ENCODE results near the gene GPBP1L1.

GPBP1L1 gene

DNA sequence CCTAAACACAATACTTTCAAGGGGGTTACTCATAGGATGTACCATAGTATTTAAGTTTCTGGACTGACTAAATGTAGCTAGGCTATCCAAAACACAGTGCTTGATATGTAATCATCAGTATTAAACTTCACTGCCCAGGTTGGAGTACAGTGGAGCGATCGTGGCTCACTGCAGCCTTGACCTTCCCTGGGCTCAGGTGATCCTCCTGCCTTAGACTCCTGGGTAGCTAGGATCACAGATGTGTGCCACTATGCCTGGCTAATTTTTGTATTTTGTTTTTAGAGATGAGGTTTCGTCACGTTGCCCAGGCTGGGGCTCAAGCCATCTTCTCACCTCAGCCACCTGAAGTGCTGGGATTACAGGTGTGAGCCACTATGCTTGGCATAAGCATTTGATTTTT lies 91.9 kb downstream of the GPBP1L1 start:
- H3K27ac Mint-ChIP-seq = no peak overlapping the region
- peaks cover 30% of the 10 kb centered on the region for H3K4me1 Mint-ChIP-seq
- DNase-seq (no peak), ATAC-seq (no peak)
- no peaks in the 10 kb centered on the region for H3K9me3 Mint-ChIP-seq
- no peaks in the 10 kb centered on the region for H3K27me3 Mint-ChIP-seq
- no peak overlapping the region for H3K4me3 Mint-ChIP-seq

DNA sequence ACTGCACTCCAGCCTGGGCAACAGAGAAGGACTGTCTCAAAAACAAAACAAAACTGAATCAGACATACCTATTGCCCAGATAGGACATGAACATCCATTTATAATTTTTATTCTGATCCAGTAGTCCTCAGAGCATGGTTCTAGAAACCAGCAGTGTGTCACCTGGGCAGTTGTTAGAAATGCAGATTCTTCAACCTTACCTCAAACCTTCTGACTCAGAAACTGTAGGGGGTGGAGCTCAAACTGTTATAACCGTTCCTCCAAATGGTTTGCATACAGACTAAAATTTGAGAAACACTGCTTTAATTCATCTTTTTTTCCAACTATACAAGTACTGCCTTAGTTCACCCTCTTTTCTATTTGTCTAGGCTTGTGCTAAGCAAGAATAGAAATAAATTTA lies 96.5 kb downstream of the GPBP1L1 start:
- Mint-ChIP-seq H3K27ac (no peak overlapping the region), H3K9me3 (no peaks in the 10 kb centered on the region), H3K4me3 (peak overlapping the region in 1 of 2 donors; percentile 24), H3K4me1 (peaks cover 52% of the 10 kb centered on the region), H3K27me3 (no peaks in the 10 kb centered on the region)
- no peak for ATAC-seq
- no peak for DNase-seq

- Mint-ChIP-seq H3K9me3 (no peaks in the 10 kb centered on the region), H3K27ac (peak overlapping the region in 1 of 2 donors; percentile 97), H3K4me3 (peak overlapping the region; percentile 90 to 99), H3K4me1 (peaks cover 56% of the 10 kb centered on the region), H3K27me3 (no peaks in the 10 kb centered on the region)
- ATAC-seq (no peak), DNase-seq (no peak)
Observed at GRCh38 chr1:45586769-45587168, 99.6 kb downstream of the GPBP1L1 start.

DNA sequence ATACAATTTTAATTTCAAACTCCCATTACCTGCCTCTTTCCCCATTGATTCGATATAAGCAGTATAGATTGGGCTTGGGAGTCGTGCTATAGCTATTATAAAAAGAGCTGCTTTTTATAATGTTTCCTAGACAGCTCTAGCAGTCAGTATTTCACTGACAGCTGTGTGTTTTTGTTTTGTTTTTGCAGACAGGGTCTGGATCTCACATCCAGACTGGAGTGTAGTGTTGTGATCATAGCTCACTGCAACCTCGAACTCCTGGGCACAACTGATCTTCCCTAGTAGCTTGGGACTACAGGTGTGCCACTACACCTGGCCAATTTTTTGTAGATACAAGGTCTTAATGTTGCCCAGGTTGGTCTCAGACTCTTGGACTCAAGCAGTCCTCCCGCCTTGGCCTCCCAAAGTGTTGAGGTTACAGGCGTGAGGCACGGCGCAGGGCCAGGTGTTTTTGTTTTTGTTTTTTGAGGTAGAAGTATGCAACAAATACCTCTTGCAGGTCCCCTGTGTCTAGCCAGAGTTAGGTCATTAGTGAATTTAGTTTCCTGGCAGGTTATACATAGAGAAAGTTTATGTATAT lies 100.7 kb downstream of the GPBP1L1 start:
- H3K4me1 Mint-ChIP-seq = peaks cover 56% of the 10 kb centered on the region

DNA sequence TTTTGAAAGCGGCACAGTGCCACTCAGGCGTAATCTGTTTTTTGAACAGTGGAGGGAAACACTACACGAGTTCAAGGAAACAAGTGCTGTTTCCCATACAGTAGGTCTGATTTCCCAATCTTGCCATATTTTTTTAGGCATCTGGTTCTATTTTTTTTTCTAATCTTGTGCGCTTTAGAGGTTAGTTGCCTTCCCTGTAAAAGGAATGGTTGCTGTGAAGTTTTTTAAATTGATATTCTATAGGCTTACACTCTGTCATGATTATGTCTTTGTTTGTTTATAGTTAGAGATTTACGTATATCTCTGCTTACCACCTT lies 101.3 kb downstream of the GPBP1L1 start:
- ATAC-seq (no peak), DNase-seq (no peak)
- Mint-ChIP-seq H3K4me1 (peaks cover 54% of the 10 kb centered on the region), H3K27ac (peak overlapping the region; percentile 85 to 100), H3K4me3 (peak overlapping the region; percentile 90 to 99), H3K9me3 (no peaks in the 10 kb centered on the region), H3K27me3 (no peaks in the 10 kb centered on the region)

More for the DNA sequence above, 100.7 kb downstream of the GPBP1L1 start:
- Mint-ChIP-seq H3K4me3 (peak overlapping the region; percentile 90 to 99), H3K27me3 (no peaks in the 10 kb centered on the region), H3K27ac (peak overlapping the region; percentile 85 to 97), H3K9me3 (no peaks in the 10 kb centered on the region)
- DNase-seq (no peak), ATAC-seq (no peak)

DNA sequence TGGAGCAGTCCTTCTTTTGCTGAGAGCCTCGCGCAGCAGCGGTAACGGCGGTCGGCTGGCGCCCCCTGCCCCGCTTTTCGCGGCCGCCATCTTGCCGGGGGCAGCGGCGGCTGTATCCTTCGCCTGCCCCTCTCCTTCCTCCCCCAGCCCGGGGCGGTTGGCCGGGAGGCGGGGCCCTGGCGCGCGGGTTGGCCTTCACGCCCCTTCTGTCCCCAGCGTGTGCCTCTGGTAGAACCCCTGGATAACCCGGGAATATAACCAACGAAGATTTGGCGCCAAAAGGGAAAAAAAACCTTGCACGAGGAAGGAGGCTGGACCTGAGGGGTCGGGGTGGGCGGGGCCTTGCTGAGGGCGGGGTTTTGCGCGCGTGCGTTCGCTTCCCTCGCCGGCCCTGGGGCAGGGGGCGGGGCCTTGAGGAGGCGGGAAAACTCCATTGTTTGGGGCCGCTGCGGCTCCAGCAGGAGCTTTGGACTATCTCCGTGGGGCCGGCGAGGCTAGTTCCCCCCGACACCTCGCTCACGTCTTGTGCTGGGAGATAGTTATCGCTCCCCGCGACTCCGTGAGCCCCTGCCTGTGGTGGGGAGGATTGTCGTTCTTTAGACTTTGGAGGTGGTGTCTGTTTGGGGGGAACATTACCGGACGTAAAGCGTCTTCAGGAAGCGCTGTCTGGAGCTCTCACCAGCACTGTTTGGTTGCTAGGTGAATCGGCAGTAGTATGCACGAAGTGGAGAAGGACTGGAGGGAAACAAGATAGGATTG lies 101.8 kb downstream of the GPBP1L1 start:
- Mint-ChIP-seq H3K4me1 (peaks cover 50% of the 10 kb centered on the region), H3K27ac (peak overlapping the region; percentile 98 to 100), H3K9me3 (no peaks in the 10 kb centered on the region), H3K4me3 (peak overlapping the region; percentile 90 to 99), H3K27me3 (no peaks in the 10 kb centered on the region)
- ATAC-seq = peak; percentile 59
- peak; percentile 84 to 87 for DNase-seq

DNA sequence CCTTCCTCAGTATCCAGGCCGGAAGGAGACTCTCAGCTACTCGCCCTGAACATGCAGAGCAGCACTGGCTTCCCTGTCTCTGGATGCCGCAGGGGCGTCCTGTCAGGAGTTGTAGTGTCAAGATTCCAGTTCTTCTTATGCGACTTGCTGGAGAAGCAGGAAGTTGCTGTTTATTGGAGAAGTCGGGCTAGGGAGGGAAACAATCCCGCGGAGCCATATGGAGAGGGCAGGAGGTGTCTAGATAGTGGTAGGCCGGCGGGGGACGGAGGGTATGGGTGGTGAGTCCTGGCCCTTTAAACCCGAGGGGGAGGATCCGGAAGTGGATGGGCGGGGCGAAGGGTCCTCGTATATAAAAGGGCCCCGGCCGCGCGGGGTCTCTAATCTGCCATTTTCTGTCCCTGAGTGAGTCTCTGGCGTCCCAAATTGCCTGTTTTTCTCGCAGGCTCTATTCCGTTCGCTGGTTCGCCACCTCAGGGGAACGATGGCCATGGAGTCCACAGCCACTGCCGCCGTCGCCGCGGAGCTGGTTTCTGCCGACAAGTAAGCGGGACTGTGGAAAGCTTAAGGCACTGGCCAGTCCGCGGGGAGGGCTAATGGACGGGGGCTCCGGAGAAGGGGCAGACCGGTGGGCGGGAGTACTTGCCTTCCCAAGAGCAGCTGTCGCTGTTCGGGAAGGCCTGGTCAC lies 102.5 kb downstream of the GPBP1L1 start, which contains the start of gene NASP:
TSS of gene NASP (plus strand) at position 376 of the 685 bp plus-strand sequence. CDS start at position 482, 106 bp downstream.
- Mint-ChIP-seq H3K4me1 (peaks cover 42% of the 10 kb centered on the region), H3K9me3 (no peaks in the 10 kb centered on the region)

GRCh38 chr1:45583264-45583665 lies 103.1 kb downstream of the GPBP1L1 start:
- H3K9me3 Mint-ChIP-seq = no peaks in the 10 kb centered on the region
- no peaks in the 10 kb centered on the region for H3K27me3 Mint-ChIP-seq
- ATAC-seq = peak; percentile 88
- DNase-seq = peak; percentile 90 to 95
- H3K4me3 Mint-ChIP-seq = peak overlapping the region; percentile 90 to 99
- H3K27ac Mint-ChIP-seq = peak overlapping the region; percentile 98 to 100
- H3K4me1 Mint-ChIP-seq = peaks cover 38% of the 10 kb centered on the region

More for the DNA sequence above, 102.5 kb downstream of the GPBP1L1 start, which contains the start of gene NASP:
- ATAC-seq (peak; percentile 80), DNase-seq (peak; percentile 93 to 96)
- H3K4me3 Mint-ChIP-seq = peak within 1 kb of the TSS; percentile 90 to 99
- H3K27ac Mint-ChIP-seq = peak within 1 kb of the TSS; percentile 98 to 100
- no peaks in the 10 kb centered on the region for H3K27me3 Mint-ChIP-seq
